ENCODE results near the gene FAM13C.
"Not testable (repeated sequence)": the region's sequence is repeated elsewhere in the genome, so short reads cannot be mapped to it uniquely, and the experiment has no call there.

FAM13C gene

GRCh38 chr10:59225211-59225610 lies 137.1 kb downstream of the FAM13C start:
- no peak for FAIRE-seq

- FAIRE-seq: not testable (repeated sequence)
Observed at GRCh38 chr10:59223597-59223996, 138.8 kb downstream of the FAM13C start.

GRCh38 chr10:59222788-59223187 lies 139.6 kb downstream of the FAM13C start:
- no peak for FAIRE-seq

- FAIRE-seq: no peak
Observed at GRCh38 chr10:59216178-59216869, 146.0 kb downstream of the FAM13C start.

- no peak for FAIRE-seq
Observed at GRCh38 chr10:59214160-59214559, 148.2 kb downstream of the FAM13C start.

GRCh38 chr10:59212301-59212798 lies 150.0 kb downstream of the FAM13C start:
- no peak for FAIRE-seq

GRCh38 chr10:59206204-59206720 lies 156.1 kb downstream of the FAM13C start:
- no peak for FAIRE-seq

Measured in endometrium (tissue), 2 donors.